GM23338 (cell line): ENCODE measurements around the gene SMURF1.

Experiments used
- CREB1 ChIP-seq: fragments of 250-450 bp; sonication (Bioruptor Pico); IDR thresholded peaks from 2 replicates; pipeline ENCODE4 v1.5.0; 2020; ENCODE audit warnings: low read depth, mild to moderate bottlenecking, moderate library complexity
- EZH2 ChIP-seq: fragments of 200-600 bp; sonication (generic); IDR thresholded peaks from one replicate; pipeline ENCODE4 v1.8.0; 2017; ENCODE audit warnings: antibody characterized with exemption, mild to moderate bottlenecking, low read depth; ENCODE audit not compliant: unreplicated experiment
- EZH2phosphoT487 ChIP-seq: fragments of 200-600 bp; sonication (generic); IDR thresholded peaks from one replicate; pipeline ENCODE4 v1.8.1; 2018; ENCODE audit warnings: antibody characterized with exemption; ENCODE audit not compliant: unreplicated experiment
- JUNB ChIP-seq: IDR thresholded peaks from one replicate; pipeline ENCODE4 v1.6.1; 2016; ENCODE audit warnings: antibody characterized with exemption; ENCODE audit not compliant: unreplicated experiment
- NANOG ChIP-seq: IDR thresholded peaks from 2 replicates; pipeline ENCODE4 v1.6.1; 2016; ENCODE audit warnings: antibody characterized with exemption, borderline replicate concordance
- POLR2AphosphoS5 ChIP-seq: IDR thresholded peaks from 2 replicates; pipeline ENCODE4 v1.6.1; 2016; ENCODE audit warnings: antibody characterized with exemption, low read depth
- REST ChIP-seq: IDR thresholded peaks from one replicate; pipeline ENCODE4 v1.6.1; 2018; ENCODE audit warnings: antibody characterized with exemption; ENCODE audit not compliant: unreplicated experiment
- TF ChIP-seq, protein P1 (sequence below), 2 experiments: fragments of 200-600 bp in 1 of 2; sonication (generic) in 1 of 2; conservative IDR thresholded peaks; 2 replicates each; pipeline versions ENCODE4 v1.5.1 to v1.6.1; 2016 to 2017; ENCODE audit warnings: antibody characterized with exemption in 2 of 2, low read depth in 2 of 2, mild to moderate bottlenecking in 2 of 2, moderate library complexity in 1 of 2

GRCh38 chr7:99165816-99166215 is 21.9 kb upstream of the SMURF1 start:
- TF ChIP-seq, protein P1, sequence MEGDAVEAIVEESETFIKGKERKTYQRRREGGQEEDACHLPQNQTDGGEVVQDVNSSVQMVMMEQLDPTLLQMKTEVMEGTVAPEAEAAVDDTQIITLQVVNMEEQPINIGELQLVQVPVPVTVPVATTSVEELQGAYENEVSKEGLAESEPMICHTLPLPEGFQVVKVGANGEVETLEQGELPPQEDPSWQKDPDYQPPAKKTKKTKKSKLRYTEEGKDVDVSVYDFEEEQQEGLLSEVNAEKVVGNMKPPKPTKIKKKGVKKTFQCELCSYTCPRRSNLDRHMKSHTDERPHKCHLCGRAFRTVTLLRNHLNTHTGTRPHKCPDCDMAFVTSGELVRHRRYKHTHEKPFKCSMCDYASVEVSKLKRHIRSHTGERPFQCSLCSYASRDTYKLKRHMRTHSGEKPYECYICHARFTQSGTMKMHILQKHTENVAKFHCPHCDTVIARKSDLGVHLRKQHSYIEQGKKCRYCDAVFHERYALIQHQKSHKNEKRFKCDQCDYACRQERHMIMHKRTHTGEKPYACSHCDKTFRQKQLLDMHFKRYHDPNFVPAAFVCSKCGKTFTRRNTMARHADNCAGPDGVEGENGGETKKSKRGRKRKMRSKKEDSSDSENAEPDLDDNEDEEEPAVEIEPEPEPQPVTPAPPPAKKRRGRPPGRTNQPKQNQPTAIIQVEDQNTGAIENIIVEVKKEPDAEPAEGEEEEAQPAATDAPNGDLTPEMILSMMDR (conservative IDR thresholded peaks at IDR 0.05; ENCODE audit: low read depth in 2 of 2) = no peak
- no peak for TF ChIP-seq EZH2
- TF ChIP-seq REST = no peak
- TF ChIP-seq JUNB = no peak
- TF ChIP-seq POLR2AphosphoS5 = no peak
- TF ChIP-seq EZH2phosphoT487 = no peak
- TF ChIP-seq CREB1 (CRISPR knock-in tag) = no peak
- no peak for TF ChIP-seq NANOG
